RWPE2 (cell line): ENCODE measurements around the gene ZNF513.

Experiments used
- ATAC-seq: fragments of 200-7000 bp; cut with Tn5 transposase; 3 replicates; pipeline ENCODE4 v1.9.1; 2021; ENCODE audit warnings: low read depth
- DNase-seq: peaks from one replicate; pipeline ENCODE4 v3.0.0-alpha.2; 2020; ENCODE audit warnings: low spot score
- H3K27ac ChIP-seq: fragments of 450-650 bp; 2 replicates; pipeline ENCODE4 v1.5.1; 2017; ENCODE audit warnings: mild to moderate bottlenecking; ENCODE audit not compliant: poor library complexity, severe bottlenecking
- H3K27me3 ChIP-seq: fragments of 250-450 bp; sonication (Bioruptor Pico); 2 replicates; pipeline ENCODE4 v1.5.1; 2021; ENCODE audit warnings: mild to moderate bottlenecking, moderate library complexity; ENCODE audit not compliant: insufficient read depth, poor library complexity, severe bottlenecking
- H3K36me3 ChIP-seq: fragments of 250-450 bp; sonication (Bioruptor Pico); 2 replicates; pipeline ENCODE4 v1.5.1; 2020; ENCODE audit warnings: low read depth, mild to moderate bottlenecking, moderate library complexity
- H3K4me1 ChIP-seq: fragments of 250-450 bp; sonication (Bioruptor Pico); 2 replicates; pipeline ENCODE4 v1.5.1; 2021; ENCODE audit warnings: mild to moderate bottlenecking, moderate library complexity; ENCODE audit not compliant: insufficient read depth, poor library complexity, severe bottlenecking
- H3K4me3 ChIP-seq: fragments of 250-450 bp; sonication (Bioruptor Pico); 2 replicates; pipeline ENCODE4 v1.5.1; 2021; ENCODE audit warnings: mild to moderate bottlenecking, moderate library complexity; ENCODE audit not compliant: severe bottlenecking
- H3K9me3 ChIP-seq: fragments of 250-450 bp; sonication (Bioruptor Pico); 2 replicates; pipeline ENCODE4 v1.5.1; 2021; ENCODE audit warnings: mild to moderate bottlenecking, moderate library complexity; ENCODE audit not compliant: severe bottlenecking
- CTCF ChIP-seq: fragments of 450-650 bp; IDR thresholded peaks from one replicate; pipeline ENCODE4 v1.5.1; 2017; ENCODE audit warnings: mild to moderate bottlenecking, moderate library complexity; ENCODE audit not compliant: poor library complexity, severe bottlenecking

The ZNF513 gene

GRCh38 chr2:27377618-27378095 lies 2.9 kb downstream of the ZNF513 start:
- Histone ChIP-seq H3K9me3 (no peaks in the 10 kb centered on the region), H3K36me3 (peaks cover 82% of the 10 kb centered on the region), H3K4me1 (peaks cover 10% of the 10 kb centered on the region), H3K27me3 (no peaks in the 10 kb centered on the region), H3K4me3 (no peak overlapping the region), H3K27ac (no peak overlapping the region)
- no peak for ATAC-seq
- DNase-seq, result peak; percentile 38
- no peak for TF ChIP-seq CTCF

- ATAC-seq (no peak), DNase-seq (peak; percentile 48)
- Histone ChIP-seq H3K27me3 (no peaks in the 10 kb centered on the region), H3K27ac (no peak overlapping the region), H3K36me3 (peaks cover 84% of the 10 kb centered on the region), H3K9me3 (no peaks in the 10 kb centered on the region), H3K4me1 (peaks cover 10% of the 10 kb centered on the region), H3K4me3 (no peak overlapping the region)
- TF ChIP-seq CTCF, result no peak
These were observed 3.5 kb downstream of the ZNF513 start for GRCh38 chr2:27376866-27377617.

- no peak for ATAC-seq
- Histone ChIP-seq H3K27ac (no peak overlapping the region), H3K9me3 (no peaks in the 10 kb centered on the region), H3K36me3 (peaks cover 83% of the 10 kb centered on the region), H3K4me1 (peaks cover 15% of the 10 kb centered on the region), H3K4me3 (no peak overlapping the region), H3K27me3 (no peaks in the 10 kb centered on the region)
- no peak for TF ChIP-seq CTCF
- DNase-seq, result peak; percentile 33
These were observed 4.2 kb downstream of the ZNF513 start for GRCh38 chr2:27376151-27376865.

- no peak overlapping the region for H3K27ac ChIP-seq
- no peak for TF ChIP-seq CTCF
- ATAC-seq, result no peak
- H3K27me3 ChIP-seq, result no peaks in the 10 kb centered on the region
- no peaks in the 10 kb centered on the region for H3K9me3 ChIP-seq
- H3K4me1 ChIP-seq, result peaks cover 11% of the 10 kb centered on the region
- H3K36me3 ChIP-seq, result peaks cover 78% of the 10 kb centered on the region
- DNase-seq, result peak; percentile 53
- no peak overlapping the region for H3K4me3 ChIP-seq
These were observed 4.9 kb downstream of the ZNF513 start for GRCh38 chr2:27375513-27376099.
